AG10803 (cell line): ENCODE results near the gene PDZD8.

Experiments used
- DNase-seq: peaks from one replicate; pipeline ENCODE4 v3.0.0; 2010; ENCODE audit warnings: low read depth
- H3K4me3 ChIP-seq: 2 replicates; pipeline ENCODE4 v1.5.1; 2011; ENCODE audit warnings: mild to moderate bottlenecking, low read length, control low read depth
- CTCF ChIP-seq: conservative IDR thresholded peaks from 2 replicates; pipeline ENCODE4 v1.5.1; 2011; ENCODE audit warnings: mild to moderate bottlenecking, low read length, control low read depth, inconsistent platforms

PDZD8 gene

GRCh38 chr10:117266812-117267211 is 108.4 kb downstream of the PDZD8 start:
- no peak for TF ChIP-seq CTCF
- DNase-seq, result no peak
- H3K4me3 ChIP-seq, result no peak overlapping the region

DNA sequence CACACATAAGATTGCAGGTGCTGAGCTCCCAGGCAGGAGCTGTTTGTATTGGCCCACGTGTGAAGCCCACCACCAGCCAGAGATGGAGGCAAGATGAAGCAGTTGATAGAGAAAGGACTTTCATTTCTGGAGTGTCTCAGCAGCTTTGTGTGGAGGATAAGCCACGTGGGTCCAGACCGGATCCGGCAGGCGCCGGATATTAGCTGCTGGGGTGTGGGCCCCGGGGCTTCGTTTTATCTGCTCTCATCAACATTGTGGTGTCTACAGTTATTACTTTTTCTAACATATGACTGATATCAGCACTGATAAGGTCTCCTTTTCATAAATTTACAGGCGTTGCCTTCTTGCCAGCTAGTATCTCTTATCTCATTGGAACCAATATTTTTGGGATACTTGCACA is 108.8 kb downstream of the PDZD8 start:
- TF ChIP-seq CTCF, result no peak
- H3K4me3 ChIP-seq, result no peak overlapping the region
- DNase-seq, result no peak

DNA sequence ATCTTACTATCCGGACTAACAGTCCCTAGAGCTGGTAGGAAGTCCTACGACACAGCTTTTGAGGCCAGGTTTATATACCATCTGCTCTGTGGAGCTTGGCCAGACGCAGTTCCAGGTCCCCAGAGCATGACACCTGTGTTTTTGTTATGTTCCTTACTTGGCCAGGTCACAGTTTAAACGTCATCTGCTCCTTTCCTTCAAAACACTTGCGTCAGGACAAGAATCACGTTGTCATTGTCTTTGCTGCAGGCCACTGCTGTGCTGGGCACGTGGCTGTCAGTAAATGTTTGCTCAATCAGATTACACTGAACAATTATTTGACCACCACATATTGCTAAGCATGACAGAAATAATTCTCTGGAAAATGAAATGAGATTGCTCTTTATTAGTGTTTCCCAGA is 110.5 kb downstream of the PDZD8 start:
- DNase-seq, result no peak
- no peak overlapping the region for H3K4me3 ChIP-seq
- TF ChIP-seq CTCF, result no peak

DNA sequence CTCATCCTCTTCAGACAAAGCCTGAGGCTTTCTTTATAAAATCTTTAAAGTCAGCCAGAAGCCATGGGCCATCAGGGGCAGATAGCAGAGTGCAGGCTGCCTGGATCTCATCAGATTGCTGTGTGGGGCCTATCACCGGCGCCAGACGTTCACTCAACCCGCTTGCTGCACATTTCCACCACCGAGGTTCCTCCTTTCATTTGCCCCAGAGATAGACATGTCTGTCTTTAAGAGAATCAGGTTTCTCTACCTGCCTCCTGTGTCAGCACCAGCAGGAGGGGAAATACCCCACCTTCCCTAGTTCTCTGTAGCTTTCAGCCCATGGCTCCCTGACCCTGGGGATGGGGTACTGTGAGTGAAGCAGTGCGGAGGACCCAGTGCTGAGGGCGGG is 112.3 kb downstream of the PDZD8 start:
- no peak for DNase-seq
- H3K4me3 ChIP-seq, result no peak overlapping the region
- no peak for TF ChIP-seq CTCF

GRCh38 chr10:117262291-117262902 is 112.8 kb downstream of the PDZD8 start:
- DNase-seq, result no peak
- no peak for TF ChIP-seq CTCF
- H3K4me3 ChIP-seq, result no peak overlapping the region

GRCh38 chr10:117261501-117261900 is 113.7 kb downstream of the PDZD8 start:
- no peak overlapping the region for H3K4me3 ChIP-seq
- no peak for TF ChIP-seq CTCF
- DNase-seq, result no peak

GRCh38 chr10:117260084-117260483 is 115.2 kb downstream of the PDZD8 start:
- no peak for DNase-seq
- H3K4me3 ChIP-seq, result no peak overlapping the region
- no peak for TF ChIP-seq CTCF
